Liver (tissue), 3 donors: ENCODE measurements around the gene ANKDD1A.

Experiments used
- ATF3 ChIP-seq: IDR thresholded peaks from 2 replicates; pipeline ENCODE4 v1.6.1; 2016; ENCODE audit warnings: antibody characterized with exemption
- FOXA1 ChIP-seq: IDR thresholded peaks from 2 replicates; pipeline ENCODE4 v1.6.1; 2016; ENCODE audit warnings: antibody characterized with exemption
- JUND ChIP-seq, 2 donors: IDR thresholded peaks; 2 replicates each; pipeline ENCODE4 v1.6.1; 2016; ENCODE audit warnings: antibody characterized with exemption in 2 of 2
- MAX ChIP-seq: IDR thresholded peaks from 2 replicates; pipeline ENCODE4 v1.6.1; 2016; ENCODE audit warnings: antibody characterized with exemption
- RAD21 ChIP-seq, 2 donors: IDR thresholded peaks; 2 replicates each; pipeline ENCODE4 v1.6.1; 2016; ENCODE audit warnings: antibody characterized with exemption in 2 of 2, mild to moderate bottlenecking in 2 of 2
- REST ChIP-seq: IDR thresholded peaks from 2 replicates; pipeline ENCODE4 v1.6.1; 2016; ENCODE audit warnings: antibody characterized with exemption, mild to moderate bottlenecking
- RXRA ChIP-seq, 2 donors: IDR thresholded peaks; 2 replicates each; pipeline ENCODE4 v1.6.1; 2017 to 2018; ENCODE audit warnings: antibody characterized with exemption in 2 of 2, mild to moderate bottlenecking in 1 of 2
- SP1 ChIP-seq: IDR thresholded peaks from 2 replicates; pipeline ENCODE4 v1.6.1; 2018; ENCODE audit warnings: antibody characterized with exemption, mild to moderate bottlenecking
- YY1 ChIP-seq: IDR thresholded peaks from 2 replicates; pipeline ENCODE4 v1.6.1; 2016; ENCODE audit warnings: antibody characterized with exemption, mild to moderate bottlenecking
- TF ChIP-seq, protein P1 (sequence below): fragments of 150-350 bp; IDR thresholded peaks from 2 replicates; pipeline ENCODE4 v1.5.1; 2017; ENCODE audit warnings: improper control_type of control experiment, low read depth, low read length; ENCODE audit not compliant: missing input control
- donor health status: healthy.
- donor health status: healthy.

DNA sequence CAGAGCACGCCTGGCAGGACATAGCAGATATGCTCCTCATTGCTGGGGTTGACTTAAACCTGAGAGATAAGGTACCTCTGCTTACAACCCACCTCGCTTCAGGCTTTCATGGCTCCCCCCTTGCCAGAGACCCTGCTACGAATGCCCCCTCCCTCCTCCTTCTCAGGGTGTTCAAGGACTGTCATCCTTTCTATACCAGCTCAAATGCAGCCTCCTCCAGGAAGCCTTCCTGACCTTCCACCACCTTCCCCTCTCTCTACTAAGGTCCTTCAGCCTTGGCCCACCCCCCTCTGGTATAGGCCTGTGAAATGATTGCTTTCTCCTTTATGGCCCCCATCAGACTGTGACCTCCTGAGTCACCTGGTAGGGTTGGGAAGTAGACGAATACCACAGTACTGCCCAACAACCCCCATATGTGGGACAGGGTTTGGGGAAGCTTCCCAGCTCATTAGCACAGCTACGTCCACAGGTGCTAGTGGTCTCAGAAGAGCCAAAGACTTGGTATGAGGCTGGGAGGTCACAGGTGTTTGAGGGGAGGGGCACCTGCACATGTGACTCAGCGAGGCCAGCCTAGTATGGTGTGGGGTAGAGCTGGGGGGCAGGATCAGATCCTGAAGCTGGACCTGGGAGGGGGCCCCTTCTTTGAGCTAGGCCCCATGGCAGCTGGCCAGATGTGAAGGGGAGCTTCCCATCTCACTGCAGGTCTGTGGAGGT, 32.0 kb downstream of the ANKDD1A start:
- TF ChIP-seq JUND (IDR thresholded peaks at IDR 0.05) (no peak), SP1 (no peak), YY1 (no peak), MAX (no peak), REST (no peak), ATF3 (no peak), RAD21 (IDR thresholded peaks at IDR 0.05) (no peak), FOXA1 (no peak), RXRA (IDR thresholded peaks at IDR 0.05) (no peak)
- TF ChIP-seq, protein P1, sequence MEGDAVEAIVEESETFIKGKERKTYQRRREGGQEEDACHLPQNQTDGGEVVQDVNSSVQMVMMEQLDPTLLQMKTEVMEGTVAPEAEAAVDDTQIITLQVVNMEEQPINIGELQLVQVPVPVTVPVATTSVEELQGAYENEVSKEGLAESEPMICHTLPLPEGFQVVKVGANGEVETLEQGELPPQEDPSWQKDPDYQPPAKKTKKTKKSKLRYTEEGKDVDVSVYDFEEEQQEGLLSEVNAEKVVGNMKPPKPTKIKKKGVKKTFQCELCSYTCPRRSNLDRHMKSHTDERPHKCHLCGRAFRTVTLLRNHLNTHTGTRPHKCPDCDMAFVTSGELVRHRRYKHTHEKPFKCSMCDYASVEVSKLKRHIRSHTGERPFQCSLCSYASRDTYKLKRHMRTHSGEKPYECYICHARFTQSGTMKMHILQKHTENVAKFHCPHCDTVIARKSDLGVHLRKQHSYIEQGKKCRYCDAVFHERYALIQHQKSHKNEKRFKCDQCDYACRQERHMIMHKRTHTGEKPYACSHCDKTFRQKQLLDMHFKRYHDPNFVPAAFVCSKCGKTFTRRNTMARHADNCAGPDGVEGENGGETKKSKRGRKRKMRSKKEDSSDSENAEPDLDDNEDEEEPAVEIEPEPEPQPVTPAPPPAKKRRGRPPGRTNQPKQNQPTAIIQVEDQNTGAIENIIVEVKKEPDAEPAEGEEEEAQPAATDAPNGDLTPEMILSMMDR: no peak
